GM12892 (cell line): ENCODE data around the gene RTKN.

Experiments
- POLR2A ChIP-seq: IDR thresholded peaks from 2 replicates; pipeline ENCODE4 v1.6.1; 2011; ENCODE audit warnings: low read depth, low read length, control low read depth
- POLR2AphosphoS5 ChIP-seq: IDR thresholded peaks from 2 replicates; pipeline ENCODE4 v1.6.1; 2011; ENCODE audit warnings: low read depth, low read length, control low read depth

DNA sequence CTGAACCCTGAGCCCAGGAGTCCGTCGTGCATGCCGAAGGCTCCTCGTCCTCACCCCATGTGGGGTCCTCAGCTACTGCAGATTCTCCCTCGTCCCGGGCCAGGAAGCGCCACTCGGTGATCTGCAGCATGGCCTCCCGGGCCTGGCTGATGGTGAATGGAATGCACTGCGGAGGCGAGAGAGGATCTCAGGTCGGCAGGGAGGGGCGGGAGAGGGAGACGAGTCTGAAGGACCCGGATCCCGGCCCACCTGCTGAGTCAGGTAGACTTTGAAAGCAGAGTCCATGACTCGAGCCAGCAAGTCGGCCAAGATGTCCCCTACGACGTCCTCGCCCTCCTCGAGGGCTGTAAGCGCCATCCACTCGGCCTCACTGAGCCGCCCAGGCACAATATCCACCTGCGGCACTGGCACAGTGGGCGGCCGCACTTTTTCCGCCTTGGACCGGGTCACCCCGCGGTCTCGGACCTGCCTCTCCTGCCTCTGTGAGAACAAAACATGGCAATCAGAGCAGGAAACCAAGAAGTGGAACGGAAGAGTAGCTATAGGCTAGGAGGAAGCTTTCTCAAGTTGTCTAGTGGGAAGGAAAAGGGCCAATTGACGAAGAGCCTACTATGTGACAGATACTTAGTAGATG is 25.9 kb downstream of the RTKN start:
- TF ChIP-seq POLR2AphosphoS5 = no peak
- no peak for TF ChIP-seq POLR2A
